ENCODE results near the gene NFATC2IP. TPM values are rescaled to one million over a fixed set of nuclear protein-coding genes. Genes with fewer than 3 reads are reported as not detected.

The NFATC2IP gene
- polyA plus RNA-seq, 1 donor from 2014 or later: 39.1 TPM

- no peak overlapping the region for H3K27ac ChIP-seq (ENCODE audit: low read length)
- H3K27me3 ChIP-seq (ENCODE audit: insufficient read depth, low read depth, low read length): no peaks in the 10 kb centered on the region
- H3K9ac ChIP-seq (ENCODE audit: low read length): no peak overlapping the region
- H3F3A ChIP-seq (ENCODE audit: insufficient read depth, low read length, poor library complexity, severe bottlenecking): no peaks in the 10 kb centered on the region
- H2AFZ ChIP-seq (ENCODE audit: low read depth, low read length): no peak overlapping the region
- H3K4me3 ChIP-seq (ENCODE audit: low read length): no peak overlapping the region
- TF ChIP-seq EP300 (conservative IDR thresholded peaks at IDR 0.05; ENCODE audit: poor library complexity, severe bottlenecking) (no peak), EZH2 (IDR thresholded peaks at IDR 0.05; ENCODE audit: borderline replicate concordance, insufficient read depth, low read length, poor library complexity, severe bottlenecking) (no peak), RAD21 (conservative IDR thresholded peaks at IDR 0.05) (no peak), MXI1 (conservative IDR thresholded peaks at IDR 0.05; ENCODE audit: poor library complexity, severe bottlenecking) (no peak)
- H3K79me2 ChIP-seq (replicated peaks; ENCODE audit: insufficient read depth, low read length): no peaks in the 10 kb centered on the region
- no peak overlapping the region for H3K4me2 ChIP-seq (ENCODE audit: low read length)
- no peaks in the 10 kb centered on the region for H3K9me2 ChIP-seq (ENCODE audit: insufficient read depth, low read length)
- no peaks in the 10 kb centered on the region for H3K9me3 ChIP-seq (ENCODE audit: low read length)
- no peaks in the 10 kb centered on the region for H3K36me3 ChIP-seq (ENCODE audit: insufficient read depth, low read length)
- H4K20me1 ChIP-seq (ENCODE audit: insufficient read depth): no peaks in the 10 kb centered on the region
Measured at GRCh38 chr16:28917095-28917494, 33.6 kb upstream of the NFATC2IP start.

GRCh38 chr16:28918698-28919097 lies 32.0 kb upstream of the NFATC2IP start:
- no peak overlapping the region for H2AFZ ChIP-seq (ENCODE audit: low read depth, low read length)
- H3K9me2 ChIP-seq (ENCODE audit: insufficient read depth, low read length): no peaks in the 10 kb centered on the region
- no peaks in the 10 kb centered on the region for H3F3A ChIP-seq (ENCODE audit: insufficient read depth, low read length, poor library complexity, severe bottlenecking)
- TF ChIP-seq RAD21 (conservative IDR thresholded peaks at IDR 0.05) (no peak), POLR2AphosphoS5 (IDR thresholded peaks at IDR 0.05) (no peak), EP300 (conservative IDR thresholded peaks at IDR 0.05; ENCODE audit: poor library complexity, severe bottlenecking) (no peak), MXI1 (conservative IDR thresholded peaks at IDR 0.05; ENCODE audit: poor library complexity, severe bottlenecking) (no peak), EZH2 (IDR thresholded peaks at IDR 0.05; ENCODE audit: borderline replicate concordance, insufficient read depth, low read length, poor library complexity, severe bottlenecking) (no peak), REST (IDR thresholded peaks at IDR 0.05; ENCODE audit: borderline replicate concordance) (no peak), SMC3 (conservative IDR thresholded peaks at IDR 0.05; ENCODE audit: poor library complexity) (no peak), TAF1 (IDR thresholded peaks at IDR 0.05; ENCODE audit: low read depth) (no peak), CTCF (IDR thresholded peaks at IDR 0.05; ENCODE audit: poor library complexity, severe bottlenecking) (no peak)
- H3K79me2 ChIP-seq (replicated peaks; ENCODE audit: insufficient read depth, low read length): no peaks in the 10 kb centered on the region
- H3K36me3 ChIP-seq (ENCODE audit: insufficient read depth, low read length): no peaks in the 10 kb centered on the region
- no peaks in the 10 kb centered on the region for H3K9me3 ChIP-seq (ENCODE audit: low read length)
- no peak overlapping the region for H3K27ac ChIP-seq (ENCODE audit: low read length)
- no peak overlapping the region for H3K4me3 ChIP-seq (ENCODE audit: low read length)
- no peak overlapping the region for H3K9ac ChIP-seq (ENCODE audit: low read length)
- H3K27me3 ChIP-seq (ENCODE audit: insufficient read depth, low read depth, low read length): no peaks in the 10 kb centered on the region
- no peaks in the 10 kb centered on the region for H4K20me1 ChIP-seq (ENCODE audit: insufficient read depth)
- no peak overlapping the region for H3K4me2 ChIP-seq (ENCODE audit: low read length)

All from neural cell (in vitro differentiated cells).